DMS53 treated with DMSO at 0.1 percent for 48 hours (cell line): ENCODE data around the gene CREBBP.

Source experiments
- DNase-seq: peaks from one replicate; lab custom pipeline; 2025; ENCODE audit not compliant: unreplicated experiment; lab: John Stamatoyannopoulos, UW

CREBBP gene

GRCh38 chr16:3825103-3825502, 55.4 kb downstream of the CREBBP start:
- DNase-seq, result no peak

DNA sequence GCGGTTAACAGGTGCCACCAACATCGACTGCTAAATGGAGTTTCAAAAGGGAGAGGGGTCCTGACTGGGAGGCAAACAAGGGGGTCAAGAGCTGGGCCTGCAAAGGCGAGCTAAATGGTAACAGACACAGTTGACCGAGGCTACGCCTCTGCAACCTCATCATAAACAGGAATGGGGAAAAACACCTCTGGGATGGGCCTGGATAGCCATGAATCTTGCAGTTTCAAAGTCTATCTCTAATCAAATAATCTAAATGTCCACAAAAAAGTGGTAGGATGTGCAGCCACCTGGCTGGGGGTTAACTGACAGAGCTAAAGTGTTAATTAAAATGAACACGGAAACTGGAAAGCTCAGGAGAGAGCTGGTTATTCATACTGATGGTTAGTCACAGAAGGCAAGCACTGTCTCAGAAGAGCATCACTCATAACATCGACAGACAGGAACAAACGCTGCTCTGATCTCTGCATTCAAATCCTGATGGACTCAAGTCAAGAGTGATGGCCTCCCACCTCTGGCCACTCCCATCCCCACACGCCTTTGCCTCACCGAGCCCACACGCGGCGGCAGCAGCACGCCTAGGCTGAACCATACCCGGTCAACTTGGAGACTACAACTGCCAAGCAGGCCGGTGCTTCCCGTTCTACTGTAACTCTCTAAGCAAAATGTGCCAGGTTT, 56.3 kb downstream of the CREBBP start:
- DNase-seq, result no peak

GRCh38 chr16:3823427-3823826, 57.1 kb downstream of the CREBBP start:
- DNase-seq, result no peak

- DNase-seq, result no peak
Measured at GRCh38 chr16:3822366-3823045, 58.0 kb downstream of the CREBBP start.

DNA sequence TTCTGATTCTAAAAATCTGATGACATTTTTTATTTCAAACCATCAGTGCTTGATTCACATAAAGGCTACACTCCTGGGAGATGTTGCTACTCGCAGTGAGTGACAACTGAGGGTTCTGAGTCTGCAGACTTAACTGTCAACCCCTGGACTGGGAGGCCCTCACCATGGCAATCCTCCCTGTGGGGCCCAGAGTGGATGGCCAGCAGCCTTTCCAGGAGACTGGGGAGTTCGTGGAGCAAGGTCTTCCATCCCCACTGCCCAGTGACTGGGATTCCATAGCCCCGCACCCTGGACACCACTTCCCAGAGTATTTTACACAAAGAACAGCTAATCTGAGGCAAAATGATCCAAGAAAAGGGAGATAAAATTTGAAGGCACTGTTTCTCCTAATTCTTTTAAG, 59.3 kb downstream of the CREBBP start:
- DNase-seq, result no peak

DNA sequence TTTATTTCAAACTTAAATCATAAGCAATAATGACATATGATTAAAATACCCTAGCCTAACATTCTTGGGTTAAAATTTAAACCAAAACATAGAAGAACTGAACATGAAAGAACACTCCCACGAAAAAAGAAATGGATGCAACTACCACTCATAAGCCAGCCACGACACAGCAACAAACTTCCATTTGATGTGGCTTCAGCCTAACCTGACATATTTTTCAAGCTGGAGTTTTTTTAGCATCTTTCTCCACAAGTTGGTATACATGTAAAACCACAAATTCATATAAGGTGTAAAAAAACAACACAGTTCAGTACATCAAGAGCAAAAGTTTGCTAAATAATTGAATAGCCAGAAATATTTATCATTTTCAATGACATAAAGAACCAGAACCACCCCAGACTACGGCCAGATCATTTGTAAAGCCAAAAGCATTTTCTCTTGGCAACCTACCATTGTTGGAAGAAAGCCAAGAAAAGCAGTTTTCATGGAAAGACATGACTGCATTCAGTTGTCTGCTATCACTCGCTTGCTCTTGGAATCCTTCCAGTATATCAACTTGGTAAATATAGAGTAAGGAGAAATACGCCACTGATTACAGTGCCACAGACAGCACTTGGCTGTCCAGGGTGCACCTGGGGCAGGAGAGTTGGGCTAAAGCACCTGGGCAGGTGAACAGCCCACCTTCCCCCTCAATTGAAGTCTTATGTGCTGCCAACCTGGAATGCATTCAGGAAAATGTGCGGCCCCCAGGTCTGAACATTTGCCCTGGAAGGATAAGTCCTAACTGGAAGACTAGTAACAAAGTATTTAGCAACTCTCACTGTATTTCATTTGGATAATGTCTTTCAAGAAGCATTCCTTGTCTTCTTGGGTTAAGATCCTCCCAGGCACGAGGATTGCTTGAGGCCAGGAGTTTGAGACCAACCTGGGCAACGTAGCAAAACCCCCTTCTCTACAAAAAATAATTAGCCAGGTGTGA, 60.5 kb downstream of the CREBBP start:
- DNase-seq, result peak; percentile 39

DNA sequence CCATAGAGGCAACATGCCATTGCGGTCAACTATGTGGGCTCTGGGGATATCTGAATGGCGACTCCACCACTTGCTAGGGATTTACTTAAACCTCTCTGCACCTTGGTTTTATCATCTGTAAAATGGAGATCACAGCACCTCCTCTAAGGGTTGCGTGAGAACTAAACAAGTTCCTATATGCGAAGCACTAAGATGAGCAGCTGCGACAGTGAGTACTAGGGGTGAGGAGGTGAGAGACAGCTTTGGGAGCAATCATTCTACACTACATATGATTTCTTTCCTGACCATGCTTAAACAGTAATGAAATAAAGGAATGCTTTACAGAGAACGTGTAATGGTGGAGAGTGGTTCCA, 61.4 kb downstream of the CREBBP start:
- no peak for DNase-seq

- no peak for DNase-seq
Measured at GRCh38 chr16:3816326-3816725, 64.2 kb downstream of the CREBBP start.

DNA sequence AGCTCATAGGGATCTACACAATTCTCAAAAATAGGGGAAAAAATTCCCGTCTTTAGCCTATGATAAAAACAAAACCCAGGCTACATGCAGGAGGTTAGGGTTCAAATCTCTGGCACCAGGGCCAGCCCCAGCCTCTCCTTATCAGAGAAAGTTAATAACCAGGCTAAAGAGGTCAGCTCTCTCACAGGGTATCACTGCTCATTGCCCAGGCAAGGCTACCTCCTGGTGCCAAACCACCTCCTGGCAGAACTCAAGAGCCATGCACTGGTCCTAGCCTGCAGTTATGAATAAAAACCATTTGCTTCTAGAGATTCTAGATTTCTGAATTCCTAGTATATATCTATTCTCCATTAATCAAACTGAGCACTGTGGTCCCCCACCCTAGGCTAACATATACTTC, 65.8 kb downstream of the CREBBP start:
- no peak for DNase-seq

GRCh38 chr16:3812469-3813172, 67.9 kb downstream of the CREBBP start:
- no peak for DNase-seq

DNA sequence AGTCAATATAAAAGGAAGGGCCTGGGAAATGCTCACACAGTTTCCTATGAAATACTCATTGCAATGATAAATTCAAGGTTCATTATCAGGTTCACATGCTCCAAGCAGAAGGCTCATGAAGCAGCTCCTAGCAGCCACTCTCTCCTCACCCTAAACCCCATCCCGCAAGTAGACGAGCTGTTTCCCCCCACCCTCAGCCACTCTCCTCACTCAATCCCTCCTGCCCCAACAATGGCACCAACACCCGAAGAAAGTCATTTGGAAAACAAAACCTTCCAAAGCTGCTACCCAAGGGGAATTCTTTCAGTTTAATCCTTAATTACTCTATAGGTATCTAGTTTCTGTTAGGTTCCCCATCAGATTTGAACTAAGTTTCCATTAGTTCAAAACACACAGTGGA, 69.7 kb downstream of the CREBBP start:
- no peak for DNase-seq

- DNase-seq, result no peak
Measured at GRCh38 chr16:3810198-3810664, 70.3 kb downstream of the CREBBP start.

DNA sequence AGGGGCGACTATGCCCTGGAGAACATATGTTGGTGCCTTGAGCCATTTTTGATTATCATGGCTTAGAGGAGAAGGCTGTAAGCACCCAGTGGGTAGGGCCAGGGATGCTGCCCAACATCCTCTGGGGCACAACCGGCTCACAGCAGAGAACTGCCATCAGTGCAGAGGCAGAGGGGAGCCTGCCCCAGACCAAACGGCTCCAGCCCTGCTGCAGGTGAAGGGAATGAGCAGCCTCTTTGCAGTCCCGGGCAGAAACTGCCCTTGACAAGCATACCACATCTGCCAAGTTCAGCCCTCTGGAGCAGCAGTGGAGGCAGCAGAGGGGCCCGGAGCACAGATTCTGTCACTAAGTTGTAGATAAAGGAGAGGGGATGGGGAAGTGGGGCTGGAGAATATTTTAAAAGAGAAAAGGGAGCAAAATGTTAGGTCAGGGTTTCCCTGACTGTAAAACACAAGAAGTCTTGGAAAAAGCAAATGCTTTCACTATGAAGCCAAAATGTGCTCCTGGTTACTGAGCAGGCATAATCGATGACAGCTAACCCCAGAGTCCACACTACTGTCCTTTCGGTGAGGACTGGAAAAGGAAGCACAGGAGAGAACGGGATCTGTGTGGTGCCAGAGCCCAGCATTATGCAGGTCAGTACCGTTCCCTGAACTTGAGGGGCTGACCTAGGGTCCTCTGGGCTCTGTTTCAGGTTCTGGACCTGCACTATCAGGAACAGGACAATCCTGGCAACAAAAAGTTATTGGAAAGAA, 72.0 kb downstream of the CREBBP start:
- DNase-seq, result no peak

DNA sequence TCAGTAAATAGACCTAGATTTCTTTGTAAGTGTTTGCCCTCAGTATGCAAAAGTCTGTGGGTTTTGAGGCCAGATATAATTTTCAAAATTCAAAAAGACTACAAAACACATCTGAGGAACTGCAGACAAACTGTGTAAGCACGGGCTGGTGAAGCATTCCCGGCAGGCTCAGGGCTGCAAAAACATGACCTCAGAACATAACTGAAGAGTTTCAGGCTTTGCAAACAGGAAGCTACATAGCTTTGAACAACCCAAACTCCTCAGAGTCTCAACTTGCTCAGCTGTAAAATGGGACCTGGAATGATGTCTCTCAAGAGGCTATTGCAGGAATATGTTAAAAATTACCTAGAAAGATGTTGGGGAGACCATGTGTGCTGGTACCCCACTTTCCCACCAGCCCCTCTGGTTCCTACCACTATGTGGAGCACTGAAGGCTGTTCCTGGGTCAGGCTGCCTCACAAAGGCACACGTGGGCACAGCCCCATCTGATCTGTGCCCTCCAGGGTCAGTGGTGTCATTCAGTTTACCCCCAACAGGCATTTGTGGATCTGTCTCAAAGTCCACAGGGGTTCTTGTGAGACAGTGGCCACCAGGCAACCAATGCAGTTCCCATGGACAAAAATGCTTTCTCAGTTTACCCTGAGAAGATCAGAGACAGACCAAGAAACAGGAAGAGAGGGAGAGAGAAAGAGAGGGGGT, 72.9 kb downstream of the CREBBP start:
- DNase-seq, result no peak

DNA sequence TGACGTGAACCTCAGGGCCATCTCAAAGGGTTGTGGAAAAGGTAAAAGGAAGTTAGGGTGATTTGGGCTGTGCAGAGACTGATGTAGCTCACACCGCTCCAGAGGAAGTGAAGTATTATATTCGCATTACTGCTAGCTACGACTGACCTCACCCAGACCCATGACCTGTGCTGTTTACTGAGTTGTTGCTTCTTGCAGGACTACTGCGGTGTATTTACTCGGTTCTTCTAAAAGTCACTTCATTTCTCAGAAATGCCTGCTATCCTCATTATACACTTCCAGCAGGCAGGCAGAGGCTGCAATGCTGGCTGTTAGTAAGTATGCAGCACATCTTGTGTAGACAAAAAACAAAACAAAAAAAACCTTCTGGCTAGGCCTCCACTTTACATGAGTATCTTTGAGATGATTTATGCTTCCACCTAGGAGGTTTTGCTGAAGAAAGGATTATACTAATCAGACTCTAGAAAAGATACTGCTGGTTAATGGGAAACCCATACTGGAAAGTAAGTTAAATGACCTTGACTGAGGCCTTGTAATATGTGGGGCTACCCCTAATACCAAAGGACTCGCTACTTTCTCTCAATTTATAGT, 76.0 kb downstream of the CREBBP start:
- DNase-seq, result no peak

DNA sequence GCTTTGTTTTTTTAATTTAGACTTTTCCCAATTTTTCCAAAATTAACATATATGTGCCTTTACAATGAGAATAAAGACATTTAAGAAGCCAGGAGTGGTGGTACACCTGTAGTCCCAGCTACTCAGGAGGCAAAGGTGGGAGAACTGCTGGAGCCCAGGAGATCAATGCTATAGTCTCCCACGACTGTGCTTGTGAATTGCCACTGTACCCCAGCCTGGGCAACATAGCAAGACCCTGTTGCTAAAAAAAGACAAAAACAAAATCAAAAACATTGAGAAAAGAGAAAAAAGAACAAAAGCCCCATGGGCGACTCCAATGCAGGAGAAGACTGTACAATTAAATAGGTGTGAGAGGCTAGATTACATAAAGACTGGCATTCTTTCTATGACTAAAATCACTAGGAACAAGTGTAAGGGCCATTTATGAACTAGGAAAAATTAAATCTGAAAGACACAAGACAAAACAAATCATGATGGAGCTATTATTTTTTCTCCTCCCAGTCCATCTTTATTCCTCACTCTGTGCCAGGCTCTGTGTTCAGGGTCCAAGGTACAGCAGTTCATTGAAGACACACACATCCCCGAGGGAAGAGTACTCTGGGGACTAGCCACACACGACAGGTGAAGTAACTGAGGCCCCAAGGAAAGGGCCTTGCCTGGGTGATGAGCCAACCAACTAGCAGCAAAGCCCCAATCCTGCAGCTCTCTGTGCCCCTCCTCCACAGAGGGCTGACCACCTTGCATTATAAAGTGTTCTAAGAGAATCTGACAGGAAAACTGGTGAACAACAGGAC, 79.8 kb downstream of the CREBBP start:
- DNase-seq, result no peak

- no peak for DNase-seq
Measured at GRCh38 chr16:3800019-3800418, 80.5 kb downstream of the CREBBP start.

GRCh38 chr16:3799354-3799753, 81.2 kb downstream of the CREBBP start:
- no peak for DNase-seq

DNA sequence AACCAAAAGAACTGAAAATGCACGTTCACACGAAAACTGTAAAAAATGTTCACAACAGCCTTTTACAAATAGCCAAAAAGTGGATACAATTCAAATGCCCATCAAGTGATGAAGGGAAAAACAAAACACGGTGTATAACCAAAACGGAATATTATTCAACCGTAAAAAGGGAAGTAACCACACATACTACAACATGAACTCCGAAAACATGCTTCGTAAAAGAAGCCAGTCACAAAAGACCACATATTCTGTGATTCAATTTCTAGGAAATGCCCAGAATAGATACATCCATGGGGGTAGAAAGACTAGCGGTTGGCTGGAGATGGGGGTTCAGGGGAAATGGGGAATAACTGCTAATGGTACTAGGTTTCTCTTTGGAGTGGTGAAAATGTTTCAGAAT, 81.7 kb downstream of the CREBBP start:
- DNase-seq, result no peak
